ENCODE data around the gene ACSF3.

ACSF3 gene

DNA sequence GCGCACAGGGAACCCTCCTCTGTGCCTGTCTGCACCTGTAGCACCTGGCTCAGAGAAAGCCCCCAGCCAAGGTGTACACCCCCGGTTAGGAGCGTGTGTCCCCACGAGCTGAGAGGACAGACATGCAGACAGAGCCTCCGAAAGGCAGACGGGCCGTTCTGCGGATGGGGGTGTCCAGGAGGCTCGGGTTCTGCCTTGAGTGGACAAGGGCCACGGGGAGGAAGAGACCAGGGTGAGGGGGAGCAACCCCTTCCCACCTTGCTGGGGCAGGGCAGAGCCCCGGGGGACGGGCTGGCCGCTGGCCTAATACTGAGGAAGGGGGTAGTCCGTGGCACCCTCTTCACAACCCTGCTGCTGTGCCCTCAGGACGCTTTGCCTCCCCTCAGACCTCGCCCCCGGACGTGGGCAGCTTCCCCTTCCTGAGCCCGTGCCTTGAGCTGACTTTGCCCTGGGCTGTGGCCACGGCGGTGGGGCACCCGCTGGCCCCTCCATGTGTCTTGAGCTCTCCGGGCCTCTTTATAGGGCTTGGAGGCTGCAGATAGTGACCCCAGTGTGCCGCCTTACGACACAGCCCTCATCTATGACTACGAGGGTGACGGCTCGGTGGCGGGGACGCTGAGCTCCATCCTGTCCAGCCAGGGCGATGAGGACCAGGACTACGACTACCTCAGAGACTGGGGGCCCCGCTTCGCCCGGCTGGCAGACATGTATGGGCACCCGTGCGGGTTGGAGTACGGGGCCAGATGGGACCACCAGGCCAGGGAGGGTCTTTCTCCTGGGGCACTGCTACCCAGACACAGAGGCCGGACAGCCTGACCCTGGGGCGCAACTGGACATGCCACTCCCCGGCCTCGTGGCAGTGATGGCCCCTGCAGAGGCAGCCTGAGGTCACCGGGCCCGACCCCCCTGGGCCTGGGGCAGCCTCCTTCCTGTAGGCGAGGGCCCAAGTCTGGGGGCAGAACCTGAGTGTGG is 101.0 kb downstream of the ACSF3 start:
- no peak for DNase-seq

- no peak for DNase-seq
These were observed 102.0 kb downstream of the ACSF3 start for GRCh38 chr16:89195521-89196171.

DNA sequence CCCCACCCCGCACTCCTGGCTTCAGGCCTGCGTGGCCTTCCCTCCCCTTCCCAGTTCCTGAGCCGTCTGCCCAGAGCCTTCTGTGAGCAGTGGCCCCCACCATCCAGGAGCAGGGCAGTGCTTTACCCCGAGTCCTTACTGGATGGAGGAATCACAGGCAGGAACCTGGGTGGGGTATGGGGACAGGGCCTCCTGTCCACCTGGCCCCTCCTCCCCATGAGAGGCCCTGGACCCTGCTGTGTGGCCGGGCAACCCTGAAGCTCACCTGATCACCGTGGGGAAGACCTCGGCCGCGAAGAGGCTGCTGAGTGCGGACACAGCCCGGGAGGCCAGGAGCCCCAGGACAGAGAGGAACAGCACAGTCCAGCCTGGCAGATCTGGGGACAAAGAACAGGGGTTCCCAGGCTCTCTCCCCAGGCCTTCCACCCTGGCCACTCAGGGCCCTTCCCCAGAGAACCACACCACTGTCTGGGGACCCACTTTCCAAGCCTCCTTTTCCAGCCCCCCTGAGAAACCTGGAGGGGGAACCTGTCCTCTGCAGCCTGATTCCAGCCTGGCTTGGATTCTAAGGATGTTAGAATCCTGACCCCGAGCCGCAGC is 103.5 kb downstream of the ACSF3 start:
- DNase-seq, result no peak

DNA sequence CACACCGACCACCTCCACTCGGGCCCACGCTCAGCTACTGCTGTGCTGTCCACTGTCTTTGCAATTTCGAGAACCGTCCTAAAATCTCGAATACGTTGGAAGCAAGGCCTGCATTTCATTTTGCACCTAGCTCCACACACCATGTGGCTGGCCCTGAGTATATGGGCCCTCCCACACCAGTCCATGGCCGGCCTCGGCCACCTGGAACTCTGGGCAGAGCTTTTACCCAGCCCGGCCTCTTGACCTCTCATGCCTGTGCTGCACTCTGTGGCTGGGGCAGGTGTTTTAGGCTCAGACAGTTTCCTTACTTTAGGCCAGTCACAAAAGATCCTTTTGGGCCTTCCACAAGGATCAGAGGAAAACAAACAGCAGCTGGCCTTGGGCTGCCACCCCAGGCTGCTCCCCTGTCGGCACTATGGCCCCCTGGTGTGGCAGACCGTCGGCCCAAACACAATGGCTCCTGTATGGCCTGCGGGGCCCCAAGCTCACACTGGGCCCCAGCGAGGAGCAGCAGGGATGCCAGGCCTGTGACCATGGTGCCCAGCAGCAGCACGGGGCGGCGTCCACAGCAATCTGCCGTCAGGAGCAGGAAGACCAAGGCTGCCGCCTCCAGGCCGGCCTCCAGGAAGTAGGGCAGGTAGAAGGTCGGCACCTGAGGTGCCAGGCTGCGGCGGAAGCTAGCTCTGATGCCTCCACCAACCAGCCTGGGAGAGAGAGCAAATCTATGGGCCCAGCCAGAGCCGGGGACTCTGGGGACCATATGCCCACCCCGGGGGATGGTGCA is 104.2 kb downstream of the ACSF3 start:
- DNase-seq, result no peak

DNA sequence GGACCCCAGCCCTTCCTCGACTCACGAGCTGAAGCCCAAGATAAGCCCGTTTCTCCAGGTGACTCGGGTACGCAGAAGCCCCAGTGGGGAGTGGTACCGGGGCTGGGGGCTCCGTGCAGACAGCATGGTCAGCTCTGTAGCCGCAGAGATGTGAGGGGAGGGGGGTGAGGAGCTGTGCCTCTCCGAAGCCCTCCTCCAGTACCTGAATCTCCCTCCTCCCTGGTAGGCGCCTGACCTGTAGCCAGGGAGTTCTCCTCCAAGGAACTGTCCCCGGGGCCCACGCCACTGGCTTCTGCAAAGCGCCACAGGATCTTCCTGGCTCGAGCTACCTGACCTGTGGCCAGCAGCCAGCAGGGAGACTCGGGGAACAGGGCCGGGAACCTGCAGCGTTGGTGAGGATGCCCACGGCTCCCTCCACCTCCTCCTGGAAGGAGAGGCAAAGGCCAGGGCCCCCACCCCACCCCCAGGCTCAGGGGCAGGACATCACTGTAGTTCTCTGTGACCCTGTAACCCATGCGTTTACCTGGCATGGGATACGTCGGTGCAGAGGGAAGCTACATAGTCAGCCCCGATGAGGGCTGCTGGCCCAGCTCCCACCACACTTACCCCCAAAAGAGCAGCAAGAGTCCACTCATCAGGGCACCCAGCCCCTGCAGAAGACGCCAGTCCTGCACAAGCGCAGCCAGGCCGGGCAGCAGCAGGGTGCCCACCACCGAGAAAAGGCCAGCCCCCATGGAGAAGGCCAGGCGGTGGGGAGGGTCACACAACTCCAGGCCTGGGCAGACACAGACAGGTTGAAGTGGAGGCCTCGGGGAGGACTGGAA is 105.0 kb downstream of the ACSF3 start:
- no peak for DNase-seq

DNA sequence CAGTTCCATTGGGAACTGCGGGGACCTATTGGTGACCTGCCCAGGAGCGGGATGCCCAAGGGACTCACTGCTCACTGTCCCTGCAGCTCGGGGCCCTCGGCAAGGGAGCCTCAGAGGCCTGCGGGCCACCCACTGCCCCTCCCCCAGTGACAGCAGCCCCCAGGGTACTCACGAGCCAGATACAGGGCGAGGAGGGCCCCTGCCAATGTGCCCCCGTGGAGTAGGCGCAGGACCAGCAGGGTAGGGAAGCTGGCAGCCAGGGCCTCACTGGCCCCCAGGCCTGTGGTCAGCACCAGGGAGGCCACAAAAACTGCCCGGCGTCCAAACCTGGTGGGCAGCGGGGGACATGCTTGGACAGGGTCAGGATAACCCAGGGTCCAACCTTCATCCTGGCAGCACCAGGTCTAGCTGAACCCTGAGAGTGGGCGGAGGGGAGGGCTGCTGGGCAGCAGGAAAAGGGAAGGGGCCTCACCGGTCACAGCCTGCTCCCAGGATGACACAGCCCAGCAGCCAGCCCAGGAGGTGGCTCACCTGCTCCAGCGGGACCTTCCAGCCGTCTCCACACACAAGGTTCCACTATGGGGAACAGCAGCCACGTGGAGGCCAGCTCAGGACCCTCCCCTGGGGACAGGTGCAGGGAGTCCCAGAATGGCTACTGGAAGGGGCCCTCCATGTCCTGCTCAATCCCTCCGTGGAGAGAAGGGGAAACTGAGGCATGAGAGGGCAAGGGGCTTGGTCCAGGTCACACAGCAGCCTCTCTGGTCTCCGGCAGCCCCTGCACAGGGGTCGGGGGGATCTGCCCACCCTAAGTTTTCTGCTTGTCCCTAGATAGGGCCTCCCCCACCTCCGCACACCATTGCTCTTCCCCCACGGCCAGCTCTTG is 105.8 kb downstream of the ACSF3 start:
- no peak for DNase-seq

GRCh38 chr16:89200124-89200849 is 106.6 kb downstream of the ACSF3 start, which contains the start of gene SLC22A31:
Gene SLC22A31 (minus strand): TSS chr16:89200537. CDS start chr16:89200501, 36 bp downstream.
- no peak for DNase-seq

DNA sequence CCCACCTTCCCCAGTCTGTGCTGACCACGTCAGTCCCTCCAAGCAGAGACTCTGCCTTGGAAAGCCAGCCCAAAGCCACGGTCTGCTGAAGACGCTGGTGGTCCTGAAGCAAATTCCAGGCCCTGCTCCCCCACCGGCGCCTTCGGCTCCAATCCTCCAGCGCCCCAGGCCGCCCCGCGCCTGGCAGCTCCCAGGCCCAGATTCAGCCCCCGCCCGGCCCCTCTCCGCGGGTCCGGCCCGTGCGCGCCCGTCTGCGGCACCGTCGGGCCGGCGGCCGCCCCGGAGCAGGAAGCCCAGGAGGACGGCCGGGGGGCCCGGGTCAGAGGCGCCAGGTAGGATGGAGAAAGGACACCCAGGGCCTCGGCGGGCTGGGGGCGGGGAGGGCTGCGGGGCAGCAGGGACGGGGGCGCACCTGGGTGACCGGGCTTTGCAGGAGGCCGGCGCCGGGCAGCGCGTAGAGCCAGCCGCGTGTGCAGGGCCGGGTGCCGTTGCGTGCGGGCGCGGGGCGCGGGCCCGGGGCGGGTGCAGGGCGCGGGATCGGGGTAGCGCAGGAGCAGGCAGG is 107.3 kb downstream of the ACSF3 start:
- DNase-seq, result no peak

GRCh38 chr16:89201439-89202377 is 108.1 kb downstream of the ACSF3 start:
- DNase-seq, result peak; percentile 72 to 90

DNA sequence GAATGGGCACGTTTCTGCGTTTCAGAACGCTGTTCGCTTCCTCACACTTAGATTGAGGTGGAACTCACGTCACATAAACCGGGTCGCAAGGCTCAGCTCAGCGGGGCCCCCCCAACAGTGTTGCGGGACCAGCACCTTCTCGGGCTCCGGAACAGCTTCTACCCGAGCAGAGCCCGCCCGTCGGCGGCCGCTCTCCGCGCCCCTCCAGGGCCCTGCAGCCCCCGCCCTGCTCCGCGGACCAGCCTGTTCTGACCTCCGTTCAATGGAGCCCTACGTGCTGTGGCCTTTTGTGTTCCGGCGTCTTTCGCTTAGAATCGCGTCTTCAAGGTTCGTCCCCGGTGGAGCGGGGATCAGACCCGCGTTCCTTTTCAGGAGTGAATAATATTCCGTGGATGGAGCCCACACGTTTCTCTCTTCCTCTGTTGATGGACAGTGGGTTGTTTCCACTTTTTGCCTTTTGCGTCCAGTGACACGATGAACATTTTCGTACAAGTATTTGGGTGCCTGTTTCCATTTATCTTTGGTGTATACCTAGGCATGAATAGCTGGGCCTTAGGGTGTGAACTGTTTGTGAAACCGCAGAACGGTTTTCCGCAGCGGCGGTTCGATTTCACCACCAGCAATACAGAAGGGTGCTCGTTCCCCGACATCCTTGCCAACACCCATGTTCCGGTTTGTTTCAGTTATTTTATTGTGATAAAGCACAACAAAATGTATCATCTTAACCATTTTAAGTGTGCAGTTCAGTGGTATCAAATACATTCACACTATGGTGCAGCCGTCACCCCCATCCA is 109.0 kb downstream of the ACSF3 start:
- no peak for DNase-seq

Data from stimulated activated CD4-positive, alpha-beta T cell treated with anti-CD3 and anti-CD28 coated beads, Interleukin-2, amount 100 ng/mL, for 48 hours (primary cell).